HG02588 (cell line): Measurements from ENCODE around the gene SHISAL1.
"Not testable (repeated sequence)": the region's sequence is repeated elsewhere in the genome, so short reads cannot be mapped to it uniquely, and the experiment has no call there.

Source experiments
- ATAC-seq: cut with Tn5 transposase; IDR thresholded peaks from one replicate; pipeline ENCODE4 v1.9.1; 2021; ENCODE audit warnings: mild to moderate bottlenecking, moderate library complexity; ENCODE audit not compliant: unreplicated experiment

The SHISAL1 gene

DNA sequence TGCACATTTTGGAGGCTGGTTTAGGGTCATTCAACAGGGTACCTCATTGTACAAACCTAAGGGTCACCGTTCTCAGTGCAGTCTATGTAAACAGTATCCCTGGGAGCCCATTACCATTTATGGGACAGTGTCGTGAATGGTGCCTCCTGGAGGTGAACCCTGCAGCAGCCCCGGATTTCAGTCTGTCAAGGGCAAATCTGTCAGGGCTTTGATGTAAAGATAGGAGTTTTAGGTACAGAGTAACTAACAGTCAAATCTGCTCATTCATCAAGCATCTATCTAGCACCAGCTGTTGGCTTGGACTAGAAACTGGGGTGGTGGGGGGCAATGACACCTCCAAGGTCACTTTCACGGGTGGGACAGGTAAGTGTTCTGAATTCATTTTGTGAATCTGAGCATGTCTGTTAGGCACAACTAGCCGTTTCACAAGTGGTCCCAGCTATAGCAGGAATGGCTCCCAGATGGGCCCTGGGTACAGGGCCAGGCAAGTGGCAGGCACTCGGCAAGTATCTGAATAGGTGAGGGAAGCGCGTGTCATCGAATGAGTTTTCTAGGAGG lies 68.4 kb downstream of the SHISAL1 start:
- no peak for ATAC-seq

DNA sequence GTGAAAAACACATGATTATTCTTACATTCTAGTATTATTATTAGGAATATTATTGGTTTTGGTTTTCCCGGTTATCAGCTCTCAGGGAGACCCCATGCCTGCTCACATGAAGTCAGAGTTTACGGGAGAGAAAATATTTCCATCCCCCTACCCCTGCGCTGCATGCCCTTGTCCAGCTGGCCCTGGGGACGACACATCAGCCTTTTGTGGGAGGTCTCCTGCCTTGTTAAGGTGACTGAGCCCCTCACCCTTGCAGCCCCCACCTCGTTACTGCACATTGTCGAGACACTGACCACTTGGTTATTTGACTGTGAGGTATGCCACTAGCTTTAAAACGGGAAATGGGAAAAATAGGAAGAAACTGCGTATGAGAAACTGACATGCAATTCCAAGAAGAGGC lies 69.0 kb downstream of the SHISAL1 start:
- no peak for ATAC-seq

DNA sequence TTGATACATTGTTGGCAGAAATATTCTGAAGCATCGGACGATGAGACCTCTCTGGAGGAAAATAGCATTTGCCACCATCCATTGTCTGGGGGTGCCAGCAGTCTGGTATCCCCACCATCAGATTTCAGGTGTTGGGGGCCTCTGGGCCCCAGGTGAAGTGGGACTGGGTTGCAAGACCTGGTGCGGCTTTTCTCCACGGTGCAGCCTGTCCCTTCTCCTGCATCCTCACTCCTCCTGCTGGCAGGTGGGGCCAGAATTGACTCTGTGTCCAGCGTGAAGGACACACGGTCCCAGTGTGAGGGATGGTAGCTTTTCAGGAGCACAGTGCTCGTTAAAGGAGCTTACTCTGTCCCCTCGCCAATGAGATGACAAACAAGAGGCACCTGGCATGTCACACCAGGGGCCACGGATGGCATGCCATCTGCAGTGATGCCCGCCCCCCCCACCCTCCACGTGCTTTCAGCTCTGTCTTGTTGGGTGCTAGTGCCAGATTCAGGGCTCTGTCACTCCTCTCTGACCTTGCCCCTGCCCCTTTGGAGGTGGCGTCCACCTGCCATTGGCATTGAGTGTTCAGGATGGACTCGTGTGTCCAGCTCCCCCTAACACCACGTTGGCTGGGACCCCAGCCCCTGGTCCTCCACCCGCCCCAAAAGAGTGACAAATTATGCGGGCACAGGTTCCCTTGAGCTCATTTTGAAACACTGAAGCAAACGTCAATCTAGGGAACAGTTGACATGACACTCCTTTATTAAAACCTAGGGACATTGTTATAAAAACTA lies 69.6 kb downstream of the SHISAL1 start:
- ATAC-seq = no peak

DNA sequence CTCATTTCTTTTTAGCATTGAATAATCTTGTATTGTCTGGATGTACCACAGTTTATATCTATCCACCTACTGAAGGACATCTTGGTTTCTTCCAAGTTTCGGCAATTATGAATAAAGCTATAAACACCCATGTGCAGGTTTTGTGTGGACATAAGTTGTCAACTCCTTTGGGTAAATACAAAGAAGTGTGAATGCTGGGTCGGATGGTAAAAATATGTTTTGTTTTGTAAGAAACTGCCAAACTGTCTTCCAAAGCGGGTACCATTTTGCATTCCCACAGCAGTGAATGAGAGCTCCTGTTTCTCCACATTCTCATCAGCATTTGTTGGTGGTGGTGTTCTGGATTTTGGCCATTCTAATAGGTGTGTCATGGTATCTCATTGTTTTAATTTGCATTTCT lies 71.6 kb downstream of the SHISAL1 start:
- not testable (repeated sequence) for ATAC-seq

DNA sequence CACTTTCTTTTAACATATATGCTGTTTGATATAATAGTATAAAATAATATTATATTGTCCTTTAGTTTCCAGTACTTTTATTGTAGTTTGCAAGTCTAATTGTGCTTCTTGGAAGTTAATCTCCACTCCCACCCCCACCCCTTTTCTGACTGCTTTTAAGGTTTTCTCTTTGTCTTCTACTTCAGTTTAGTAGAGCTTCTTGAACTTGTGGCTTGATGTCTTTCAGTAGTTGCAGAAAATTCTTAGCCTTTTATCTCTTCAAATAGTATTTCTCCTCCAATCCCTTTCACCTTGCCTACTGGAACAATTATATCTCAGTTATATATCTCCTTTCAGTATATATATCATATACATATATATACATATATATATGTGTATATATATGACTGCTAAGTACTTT lies 75.5 kb downstream of the SHISAL1 start:
- ATAC-seq = no peak

DNA sequence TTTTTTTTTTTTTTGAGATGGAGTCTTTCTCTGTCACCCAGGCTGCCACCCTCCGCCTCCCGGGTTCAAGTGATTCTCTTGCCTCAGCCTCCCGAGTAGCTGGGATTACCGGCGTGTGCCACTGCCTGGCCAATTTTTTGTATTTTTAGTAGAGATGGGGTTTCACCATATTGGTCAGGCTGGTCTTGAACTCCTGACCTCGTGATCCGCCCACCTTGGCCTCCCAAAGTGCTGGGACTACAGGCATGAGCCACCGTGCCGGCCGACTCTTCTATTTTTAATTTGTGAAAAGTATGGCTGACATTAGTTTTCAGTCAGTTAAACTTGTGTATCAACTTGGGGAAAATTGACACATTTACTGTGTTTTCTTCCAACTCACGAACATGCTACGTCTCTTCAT lies 78.4 kb downstream of the SHISAL1 start:
- ATAC-seq = not testable (repeated sequence)

DNA sequence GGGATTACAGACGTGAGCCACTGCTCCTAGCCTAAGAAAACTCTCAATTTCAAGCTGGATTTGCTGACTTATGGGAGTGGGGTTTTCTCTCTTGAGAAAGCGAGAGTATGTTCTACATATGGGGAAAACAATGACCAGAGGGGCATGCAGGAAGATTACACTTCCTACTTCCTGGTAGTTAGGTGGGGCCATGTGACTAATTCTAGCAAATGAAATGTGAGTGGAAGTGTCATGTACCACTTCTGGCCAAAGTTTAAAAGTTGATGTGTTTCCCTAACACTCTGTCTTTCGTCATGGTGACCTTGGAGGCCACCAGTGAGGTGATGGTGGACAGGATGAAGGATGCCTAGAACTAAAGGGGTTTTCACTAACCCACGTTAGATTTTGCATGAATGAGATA lies 81.5 kb downstream of the SHISAL1 start:
- ATAC-seq = no peak

DNA sequence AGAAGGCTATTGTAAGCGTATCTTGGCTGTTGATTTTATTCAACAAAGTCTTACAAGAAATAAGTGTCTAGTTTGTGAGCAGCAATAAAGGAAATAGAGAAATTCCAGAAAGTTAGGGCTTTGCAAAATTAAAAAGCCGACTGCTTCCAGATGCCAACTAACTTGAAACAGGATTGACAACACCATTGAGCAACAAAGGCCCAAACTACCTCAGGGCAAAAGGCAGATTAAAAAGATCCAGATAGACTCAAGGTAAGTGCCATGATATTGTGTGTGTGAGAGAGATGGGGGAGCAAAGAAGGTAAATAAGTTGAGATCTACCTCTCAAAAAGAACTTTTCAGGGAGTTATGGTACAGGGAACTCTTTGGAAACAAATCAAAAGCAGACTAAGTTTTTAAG lies 82.9 kb downstream of the SHISAL1 start:
- ATAC-seq = no peak

DNA sequence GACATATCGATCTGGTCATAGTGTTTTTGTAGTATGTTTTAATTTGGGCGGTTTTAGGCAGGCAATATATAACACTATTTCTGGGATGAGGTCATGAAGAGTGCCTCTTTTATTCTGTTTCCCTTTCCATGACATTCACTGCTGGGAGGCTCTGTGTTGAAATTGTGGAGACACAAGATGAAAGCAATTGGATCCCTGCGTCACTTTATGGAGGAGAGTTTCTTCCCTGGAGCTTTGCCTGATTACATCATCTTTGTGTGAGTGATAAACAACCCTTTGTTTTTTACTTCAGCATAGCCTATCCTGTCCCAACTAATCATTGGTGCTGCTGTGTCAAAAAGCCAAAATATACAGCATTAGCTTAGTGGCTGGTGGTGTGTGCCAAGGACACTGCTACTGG lies 83.4 kb downstream of the SHISAL1 start:
- ATAC-seq = no peak

DNA sequence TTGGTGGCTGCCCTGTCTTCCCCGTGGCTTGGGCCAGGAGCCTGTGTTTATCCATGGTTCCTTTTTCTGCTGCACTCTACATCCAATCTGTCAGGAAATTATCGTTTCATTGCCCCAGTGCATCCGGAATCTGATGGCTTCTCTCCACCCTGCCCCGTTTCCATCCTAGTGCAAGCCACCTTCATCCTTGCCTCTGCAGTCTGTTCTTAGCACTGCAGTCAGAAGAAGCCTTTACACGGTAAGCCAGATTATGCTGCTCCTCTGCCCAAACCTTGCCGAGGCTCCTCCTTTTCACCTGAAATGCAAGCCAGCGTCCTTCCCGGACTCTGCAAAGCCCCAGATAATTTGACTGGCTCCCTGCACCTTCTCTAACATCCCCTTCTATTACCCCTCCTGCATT lies 86.9 kb downstream of the SHISAL1 start:
- ATAC-seq = no peak

DNA sequence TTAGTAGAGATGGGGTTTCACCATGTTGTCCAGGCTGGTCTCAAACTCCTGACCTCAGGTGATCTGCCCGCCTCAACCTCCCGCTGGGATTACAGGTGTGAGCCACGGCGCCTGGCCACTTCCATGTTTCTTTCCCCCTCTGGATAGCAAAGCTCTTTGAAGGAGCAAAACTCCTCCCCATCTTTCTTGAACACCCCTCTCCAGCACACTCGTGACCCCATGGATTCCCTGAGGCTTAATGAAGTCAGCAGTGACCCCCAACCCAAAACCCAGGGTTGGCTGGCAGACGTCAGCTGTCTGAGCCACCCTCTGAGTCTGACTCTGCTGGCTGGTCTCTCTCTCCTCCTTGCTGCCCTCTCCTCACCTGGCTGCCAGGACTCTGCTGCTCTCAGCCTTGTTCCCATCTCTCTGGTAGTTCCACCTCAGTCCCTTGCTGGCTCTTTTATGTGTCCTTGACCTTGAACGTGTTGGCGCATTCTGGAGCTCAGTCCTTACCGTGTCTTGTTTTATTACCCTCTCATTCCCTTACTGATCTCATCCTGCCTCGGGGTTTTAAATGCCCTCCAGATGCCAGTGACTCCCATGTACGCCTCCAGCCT lies 87.6 kb downstream of the SHISAL1 start:
- ATAC-seq = no peak

DNA sequence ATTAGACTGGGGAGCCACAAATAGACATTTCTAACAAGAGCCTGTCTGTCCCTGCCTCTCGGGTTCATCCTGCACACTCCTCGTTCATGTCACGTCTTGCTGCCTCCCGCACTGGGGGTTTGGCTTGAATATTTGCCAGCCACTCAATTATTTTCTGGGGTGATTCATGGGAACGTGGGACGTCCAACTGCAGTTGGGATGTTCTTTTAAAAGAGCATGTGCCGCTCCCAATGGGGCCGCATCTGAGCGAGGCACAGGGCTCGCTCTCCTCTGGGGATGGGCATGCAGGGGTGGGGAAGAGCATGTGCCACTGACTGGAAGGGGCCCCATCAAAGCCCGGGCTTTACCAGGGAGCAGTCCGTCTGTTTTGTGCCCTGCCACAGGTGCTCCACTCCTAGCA lies 88.6 kb downstream of the SHISAL1 start:
- ATAC-seq = no peak

DNA sequence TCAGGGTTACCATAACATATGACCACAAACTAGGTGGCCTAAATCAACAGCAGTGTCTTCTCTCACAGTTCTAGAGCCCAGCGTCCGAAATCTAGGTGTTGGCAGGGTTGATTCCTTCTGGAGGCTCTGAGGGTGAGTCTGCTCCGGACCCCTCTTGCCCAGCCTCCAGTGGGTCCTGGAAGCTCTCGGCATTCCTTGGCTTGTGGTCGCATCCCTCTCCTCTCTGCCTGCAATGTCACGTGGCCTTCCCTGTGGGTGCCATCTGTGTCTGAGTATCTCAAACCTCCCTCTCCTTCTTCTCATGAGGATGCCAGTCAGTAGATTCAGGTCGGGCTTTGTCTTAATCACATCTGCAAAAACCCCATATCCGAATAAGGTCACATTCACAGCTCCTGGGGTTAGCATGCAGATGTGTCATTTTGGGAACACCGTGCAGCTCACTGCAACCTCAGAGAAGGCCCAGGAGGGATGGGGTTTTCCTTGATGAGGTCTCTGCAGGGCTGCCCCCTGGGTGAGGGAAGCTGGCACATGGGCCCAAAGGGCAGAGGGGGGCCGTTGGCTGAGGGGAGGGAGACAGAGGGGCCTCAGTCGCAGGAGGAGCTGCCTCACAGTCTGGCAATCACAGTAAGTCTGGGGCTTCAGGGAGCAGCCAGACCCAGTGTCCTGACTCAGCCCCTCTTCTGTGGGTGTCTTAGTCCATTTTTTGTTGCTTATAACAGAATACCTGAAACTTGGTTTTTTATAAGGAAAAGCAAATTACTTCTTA lies 90.9 kb downstream of the SHISAL1 start:
- ATAC-seq = no peak

DNA sequence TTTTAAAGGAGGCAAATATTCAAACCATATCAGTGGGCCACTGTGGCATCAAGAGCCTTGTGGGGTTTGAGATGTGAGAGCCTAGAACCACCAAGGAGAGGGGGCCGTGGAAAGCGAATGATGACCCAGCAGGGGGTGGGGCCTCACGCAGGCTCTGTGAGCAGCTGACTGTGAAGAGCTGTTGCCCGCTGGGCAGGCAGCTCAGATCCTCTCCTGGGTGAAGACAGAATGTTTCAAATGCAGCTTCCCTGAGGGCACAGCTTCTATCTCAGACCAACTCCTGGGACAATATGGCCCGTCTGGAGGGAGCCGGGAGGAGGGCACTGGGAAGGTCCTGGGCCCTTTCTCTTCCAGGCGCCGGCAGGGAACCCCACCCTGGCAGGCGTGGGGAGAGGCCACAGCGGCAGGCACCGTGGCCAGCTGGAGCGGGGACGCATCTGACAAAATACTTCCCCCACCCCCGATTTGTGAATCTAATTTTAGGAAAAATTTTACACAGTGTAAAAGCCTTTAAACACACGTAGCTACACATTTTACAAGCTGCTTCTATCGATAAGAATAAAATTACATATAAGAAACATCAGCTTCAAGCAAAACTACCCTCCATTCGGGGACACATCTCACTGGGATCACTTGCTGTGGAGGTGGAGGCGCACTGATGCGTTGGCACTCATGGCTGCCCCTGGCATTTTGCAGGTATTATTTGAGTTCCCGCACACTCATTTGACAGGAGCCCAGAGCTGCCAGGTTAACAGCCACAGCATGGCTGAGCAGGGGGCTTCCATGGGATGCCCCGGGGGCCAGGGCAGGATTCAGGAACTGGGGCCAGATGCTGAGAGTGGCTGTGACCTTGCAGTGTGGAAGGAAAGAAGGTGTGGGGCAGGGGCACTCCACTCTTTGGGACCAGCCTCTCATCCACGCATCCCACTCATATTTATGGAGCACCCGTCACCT lies 91.7 kb downstream of the SHISAL1 start:
- ATAC-seq = no peak

DNA sequence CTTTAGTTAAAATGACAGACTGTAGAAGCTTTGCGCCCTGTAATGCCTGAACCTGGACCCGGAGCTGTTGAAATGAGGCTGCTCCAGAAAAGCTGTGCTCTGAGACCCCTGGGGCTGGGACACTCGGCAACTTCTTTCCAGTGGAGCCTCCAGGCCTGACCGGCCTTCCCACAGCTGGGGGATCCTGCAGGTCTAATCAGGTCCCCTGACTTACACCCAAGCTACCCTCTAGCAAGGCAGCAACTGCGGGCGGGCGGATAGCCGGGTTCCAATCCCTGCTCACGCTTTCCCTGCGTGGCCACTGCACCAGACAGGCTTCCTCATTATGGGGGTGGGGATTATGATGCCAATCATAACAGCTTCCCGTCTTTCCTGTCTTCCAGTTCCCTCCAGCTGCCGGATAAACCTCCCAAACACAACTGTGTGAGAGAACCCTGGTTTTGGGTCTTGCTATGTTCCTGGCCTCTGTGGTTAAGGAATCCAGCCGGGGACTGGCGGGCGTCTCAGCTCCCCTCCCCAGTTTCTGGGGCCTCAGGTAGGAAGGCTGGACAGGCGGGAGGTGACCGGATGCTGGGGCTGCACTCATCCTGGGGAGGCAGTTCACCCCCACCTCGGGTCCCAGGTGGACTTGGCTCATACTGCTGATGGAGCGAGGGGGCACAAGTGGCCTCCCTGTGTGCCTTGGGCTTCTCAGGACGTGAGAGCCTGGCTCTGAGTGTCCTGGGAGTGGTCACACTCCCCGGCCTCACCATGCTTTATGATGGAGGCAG lies 93.5 kb downstream of the SHISAL1 start:
- no peak for ATAC-seq

DNA sequence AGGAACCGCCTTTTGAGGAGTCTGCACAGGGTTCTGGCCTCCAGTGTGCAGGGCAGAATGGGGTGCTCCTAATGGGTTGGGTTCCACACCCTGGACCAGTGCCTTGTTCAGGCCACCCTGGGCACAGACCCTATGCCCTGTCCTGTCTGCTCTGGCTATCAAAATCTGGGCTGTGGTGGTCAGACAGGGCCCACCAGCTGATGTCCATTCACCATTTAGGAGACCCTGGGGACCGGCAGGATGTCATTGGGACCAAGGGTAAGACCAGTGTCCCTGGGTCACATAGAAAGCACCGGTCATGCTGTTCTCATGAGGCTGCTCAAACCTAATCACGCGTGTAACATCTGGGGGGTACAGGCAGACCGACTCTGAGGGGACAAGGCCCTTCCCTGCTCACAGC lies 94.7 kb downstream of the SHISAL1 start:
- no peak for ATAC-seq

DNA sequence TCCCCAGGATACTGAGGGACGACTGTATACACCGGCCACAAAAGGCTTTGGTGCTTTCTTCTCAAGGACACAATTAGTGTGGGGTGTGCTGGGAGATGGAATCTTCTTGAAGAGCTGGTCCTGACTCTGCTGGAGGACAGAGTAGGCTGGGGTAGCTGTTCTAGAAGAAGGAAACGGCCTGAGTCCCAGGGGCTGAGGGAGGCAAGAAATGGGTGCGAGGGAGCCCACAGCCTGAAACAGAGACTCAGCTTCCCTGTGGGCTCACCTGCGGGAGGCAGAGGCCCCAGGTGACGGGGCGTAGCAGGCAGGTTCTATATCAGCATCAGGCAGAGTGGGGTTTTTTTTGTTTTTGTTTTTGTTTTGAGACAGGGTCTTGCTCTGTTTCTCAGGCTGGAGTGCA lies 95.4 kb downstream of the SHISAL1 start:
- no peak for ATAC-seq

DNA sequence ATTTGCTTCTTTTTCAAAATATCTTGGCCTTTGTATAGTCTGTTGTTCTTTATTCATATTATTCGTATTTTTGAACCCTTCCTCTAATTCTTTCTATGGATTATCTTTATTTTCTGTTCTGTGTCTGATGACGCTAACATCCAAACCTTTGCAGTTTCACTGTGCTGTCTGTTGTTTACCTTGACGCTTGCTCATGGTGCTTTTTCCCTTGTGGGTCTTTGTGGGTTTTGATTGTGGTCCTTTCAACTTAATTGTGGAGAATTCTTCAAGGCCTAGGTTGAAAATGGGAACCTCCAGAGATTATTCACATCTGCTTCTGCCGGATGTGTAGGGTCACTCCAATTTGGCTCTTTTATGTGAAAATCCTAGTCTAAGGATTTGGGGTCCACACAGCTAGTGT lies 97.5 kb downstream of the SHISAL1 start:
- no peak for ATAC-seq

DNA sequence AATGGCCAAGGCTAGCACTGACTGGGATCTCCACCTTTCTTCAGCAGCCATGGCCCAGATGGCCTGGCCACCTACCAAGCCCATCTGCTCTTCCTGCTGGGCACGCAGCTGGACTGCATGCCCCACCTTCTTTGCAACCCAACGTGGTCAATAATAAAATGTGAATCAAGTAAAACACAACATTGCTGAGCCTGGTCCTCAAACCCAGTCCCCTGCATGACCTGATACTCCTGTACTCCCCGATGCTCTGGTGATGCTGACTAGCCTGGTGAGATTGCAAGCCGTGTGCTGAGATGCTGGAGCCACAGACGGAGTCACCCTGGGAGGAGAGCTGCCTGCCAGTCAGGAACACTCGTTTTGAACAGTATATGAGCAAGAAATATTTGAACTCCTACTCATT lies 98.0 kb downstream of the SHISAL1 start:
- no peak for ATAC-seq

DNA sequence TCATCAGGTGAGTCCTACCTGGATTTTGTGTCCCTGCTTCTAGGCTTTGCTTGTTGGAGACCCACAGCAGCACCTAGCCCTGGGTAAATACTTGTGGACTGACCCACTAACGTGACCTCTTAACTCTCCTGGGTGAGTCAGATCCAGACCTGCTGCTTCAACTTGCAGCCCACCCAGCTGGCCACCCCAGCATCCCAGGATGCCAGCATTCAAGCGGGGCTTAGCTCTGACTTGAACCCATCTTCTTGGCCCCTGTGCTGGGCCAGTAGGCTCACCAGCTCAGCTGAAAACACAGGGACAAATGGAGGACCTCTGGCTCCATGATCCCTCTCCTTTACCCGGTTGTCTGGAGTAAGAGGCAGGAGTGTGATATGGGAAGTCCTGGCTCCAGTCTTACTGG lies 98.6 kb downstream of the SHISAL1 start:
- no peak for ATAC-seq
